H54 (cell line): Measurements from ENCODE around the gene PRIM1.
"Not testable (repeated sequence)": the region's sequence is repeated elsewhere in the genome, so short reads cannot be mapped to it uniquely, and the experiment has no call there.

Experiments
- DNase-seq: peaks from one replicate; pipeline ENCODE4 v3.0.0; 2011; ENCODE audit warnings: low spot score, mixed read lengths; ENCODE audit not compliant: insufficient read length
- FAIRE-seq: peaks from 3 replicates; lab custom pipeline; 2011; peaks lifted over from hg19 to GRCh38; lab: Jason Lieb, UNC
- POLR2A ChIP-seq: IDR thresholded peaks from 2 replicates; pipeline ENCODE4 v1.6.1; 2011; ENCODE audit warnings: low read depth, mild to moderate bottlenecking, low read length

Gene PRIM1

DNA sequence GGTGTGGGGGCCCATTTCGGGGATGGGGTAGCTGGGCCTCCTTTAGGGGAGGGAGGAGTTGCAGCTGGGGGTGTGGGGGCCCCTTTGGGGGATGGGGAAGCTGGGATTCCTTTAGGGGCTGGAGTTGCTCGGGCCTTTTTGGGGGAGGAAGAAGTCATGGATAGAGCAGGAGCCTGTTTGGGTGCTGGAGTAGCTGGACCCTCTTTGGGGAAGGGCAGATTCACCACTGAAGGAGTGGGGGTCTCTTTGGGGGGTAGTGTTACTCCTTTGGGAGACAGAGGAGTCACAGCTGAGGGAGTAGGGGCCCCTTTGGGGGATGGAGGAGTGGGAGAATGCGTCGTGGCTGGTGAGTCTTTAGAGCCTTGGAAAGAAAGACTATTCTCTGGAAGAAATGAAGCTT, 33.5 kb downstream of the PRIM1 start:
- DNase-seq: no peak
- TF ChIP-seq POLR2A: no peak
- no peak for FAIRE-seq

GRCh38 chr12:56718149-56718548, 34.0 kb downstream of the PRIM1 start:
- TF ChIP-seq POLR2A: no peak
- no peak for DNase-seq
- no peak for FAIRE-seq

DNA sequence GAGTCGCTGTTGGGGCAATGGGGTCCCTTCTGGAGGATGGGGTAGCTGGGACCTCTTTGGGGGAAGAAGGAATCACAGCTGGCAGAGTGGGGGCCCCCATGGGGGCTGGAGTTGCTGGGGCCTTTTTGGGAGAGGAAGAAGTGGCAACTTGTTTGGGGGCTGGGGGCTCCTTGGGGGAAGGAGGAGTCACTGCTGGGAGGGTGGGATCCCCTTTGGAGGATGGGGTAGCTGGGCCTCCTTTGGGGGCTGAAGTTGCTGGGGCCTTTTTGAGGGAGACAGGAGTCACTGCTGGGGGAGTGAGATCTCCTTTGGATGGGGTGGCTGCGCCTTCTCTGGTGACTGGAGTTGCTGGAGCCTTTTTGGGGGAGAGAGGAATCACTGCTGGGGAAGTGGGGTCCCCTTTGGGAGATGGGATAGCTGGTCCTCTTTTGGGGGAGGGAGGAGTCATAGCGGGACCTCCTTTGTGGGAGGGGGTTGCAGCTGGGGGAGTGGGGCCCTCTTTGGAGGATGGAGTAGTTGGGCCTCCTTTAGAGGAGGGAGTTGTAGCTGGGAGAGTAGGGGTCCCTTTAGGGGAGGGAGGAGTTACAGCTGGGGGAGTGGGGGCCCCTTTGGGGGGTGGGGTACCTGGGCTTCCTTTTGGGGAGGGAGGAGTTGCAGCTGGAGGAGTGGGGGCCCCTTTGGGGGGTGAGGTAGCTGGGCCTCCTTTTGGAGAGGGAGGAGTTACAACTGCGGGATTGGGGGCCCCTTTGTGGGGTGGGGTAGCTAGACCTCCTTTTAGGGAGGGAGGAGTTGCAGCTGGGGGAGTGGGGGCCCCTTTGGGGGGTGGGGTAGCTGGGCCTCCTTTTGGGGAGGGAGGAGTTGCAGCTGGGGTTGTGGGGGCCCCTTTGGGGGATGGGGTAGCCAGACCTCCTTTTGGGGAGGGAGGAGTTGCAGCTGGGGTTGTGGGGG, 34.9 kb downstream of the PRIM1 start:
- TF ChIP-seq POLR2A: no peak
- DNase-seq: no peak
- no peak for FAIRE-seq

- DNase-seq (no peak), FAIRE-seq (no peak)
- no peak for TF ChIP-seq POLR2A
These were observed 35.7 kb downstream of the PRIM1 start for GRCh38 chr12:56716458-56716857.

- no peak for TF ChIP-seq POLR2A
- DNase-seq: no peak
- FAIRE-seq: no peak
These were observed 36.3 kb downstream of the PRIM1 start for GRCh38 chr12:56715798-56716197.

GRCh38 chr12:56714431-56714929, 37.6 kb downstream of the PRIM1 start:
- no peak for DNase-seq
- FAIRE-seq: no peak
- no peak for TF ChIP-seq POLR2A

GRCh38 chr12:56713345-56713744, 38.8 kb downstream of the PRIM1 start:
- FAIRE-seq: no peak
- TF ChIP-seq POLR2A: no peak
- DNase-seq: no peak

DNA sequence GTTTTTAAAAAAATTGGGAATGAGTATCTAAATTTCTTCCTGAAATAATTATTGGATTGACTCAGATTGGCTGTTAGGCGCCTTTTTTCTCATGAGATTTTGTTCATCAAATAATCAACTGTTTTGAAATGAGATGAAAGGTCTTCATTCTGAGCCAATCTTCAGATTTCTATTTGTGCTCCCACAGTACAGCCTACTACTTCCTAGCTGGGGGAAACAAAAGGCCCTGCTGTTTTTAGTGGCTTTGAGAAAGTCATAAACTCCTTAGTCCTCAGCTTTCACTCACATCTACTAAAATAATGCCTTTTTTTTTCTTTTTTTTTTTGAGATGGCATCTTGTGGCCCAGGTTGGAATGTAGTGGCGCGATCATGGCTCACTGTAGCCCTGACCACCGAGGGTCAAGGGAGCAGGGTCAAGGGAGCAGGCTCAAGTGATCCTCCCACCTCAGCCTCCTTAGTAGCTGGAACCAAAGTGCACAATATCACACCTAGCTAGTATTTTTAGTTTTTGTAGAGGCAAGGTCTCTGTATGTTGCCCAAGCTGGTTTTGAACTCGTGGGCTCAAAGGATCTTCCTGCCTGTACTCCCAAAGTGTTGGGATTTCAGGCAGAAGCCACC, 42.3 kb downstream of the PRIM1 start:
- FAIRE-seq: no peak
- TF ChIP-seq POLR2A: no peak
- DNase-seq: no peak

GRCh38 chr12:56704522-56704921, 47.6 kb downstream of the PRIM1 start:
- FAIRE-seq, DNase-seq: not testable (repeated sequence)

DNA sequence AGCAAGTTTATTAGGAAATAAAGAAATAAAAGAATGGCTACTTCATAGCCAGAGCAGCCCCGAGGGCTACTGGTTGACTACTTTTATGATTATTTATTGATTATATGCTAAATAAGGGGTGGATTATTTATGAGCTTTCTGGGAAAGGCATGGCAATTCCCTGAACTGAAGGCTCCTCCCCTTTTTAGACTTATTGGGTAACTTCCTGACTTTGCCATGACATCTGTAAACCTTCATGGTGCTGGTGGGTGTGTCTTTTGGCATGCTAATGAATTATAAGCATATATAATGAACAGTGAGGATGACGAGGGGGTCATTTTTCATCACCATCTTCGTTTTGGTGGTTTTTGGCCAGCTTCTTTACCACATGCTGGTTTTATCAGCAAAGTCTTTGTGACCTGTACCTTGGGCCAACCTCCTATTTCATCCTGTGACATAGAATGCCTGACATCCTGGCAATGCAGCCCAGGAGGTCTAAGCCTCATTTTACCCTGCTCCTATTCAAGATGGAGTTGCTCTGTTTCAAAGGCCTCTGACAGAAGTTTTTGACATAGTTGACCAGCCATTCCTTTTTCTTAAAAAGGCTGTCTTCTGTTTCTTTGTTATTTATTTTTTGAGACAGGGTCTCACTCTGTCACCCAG, 53.0 kb downstream of the PRIM1 start:
- DNase-seq (no peak), FAIRE-seq (no peak)
- no peak for TF ChIP-seq POLR2A

DNA sequence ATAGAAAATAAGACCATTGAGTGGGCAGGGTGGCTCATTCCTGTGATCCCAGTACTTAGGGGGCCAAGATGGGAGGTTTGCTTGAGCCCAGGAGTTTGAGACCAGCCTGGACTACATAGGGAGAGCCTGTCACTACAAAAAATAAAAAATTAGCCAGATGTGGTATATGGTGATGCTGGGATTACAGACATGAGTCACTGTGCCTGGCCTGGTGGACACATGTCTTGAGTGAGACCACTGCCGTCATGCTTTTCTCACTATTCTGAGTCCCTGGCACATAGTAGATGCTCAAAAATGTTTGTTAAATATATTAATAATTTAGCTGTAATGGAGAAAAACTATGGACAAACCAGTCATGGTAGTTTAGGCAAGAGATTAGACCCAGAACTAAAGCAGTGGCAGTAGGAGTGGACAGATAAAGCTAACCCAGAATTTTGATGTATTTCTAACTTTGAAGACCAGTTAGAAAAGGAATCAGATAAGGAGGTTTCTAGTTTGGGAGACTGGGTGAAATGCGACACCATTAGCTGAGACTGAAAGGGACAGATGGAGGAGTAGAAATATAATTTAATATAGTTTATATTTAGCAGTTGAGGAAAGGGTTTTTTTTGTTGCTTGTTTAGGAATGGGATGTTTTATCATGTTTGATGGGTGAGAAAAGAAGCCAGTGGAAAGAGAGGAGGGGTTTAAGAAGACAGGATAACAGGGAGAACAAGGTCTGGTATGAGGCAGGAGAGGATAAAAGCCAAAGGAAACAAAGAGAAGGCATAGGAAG, 56.6 kb downstream of the PRIM1 start:
- no peak for TF ChIP-seq POLR2A
- FAIRE-seq (no peak), DNase-seq (no peak)

- DNase-seq: no peak
- FAIRE-seq: no peak
- no peak for TF ChIP-seq POLR2A
These were observed 58.0 kb downstream of the PRIM1 start for GRCh38 chr12:56694161-56694560.

DNA sequence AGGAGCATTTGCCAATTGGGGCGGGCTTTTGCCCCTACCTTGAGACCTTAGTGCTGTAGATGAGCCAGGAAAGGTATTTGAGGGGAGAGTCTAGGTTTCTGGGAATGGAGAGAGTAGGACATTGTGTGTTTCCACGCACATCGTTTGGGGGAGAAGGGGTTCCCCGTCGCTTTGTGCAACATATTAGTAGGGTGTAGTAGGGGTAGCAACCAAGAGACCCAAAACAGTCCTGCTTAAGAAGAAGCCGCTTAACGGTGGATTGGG, 63.3 kb downstream of the PRIM1 start:
- DNase-seq: no peak
- no peak for TF ChIP-seq POLR2A
- FAIRE-seq: no peak
